GM19463 (cell line): ENCODE measurements around the gene DTWD2.
"Not testable (repeated sequence)": the region's sequence is repeated elsewhere in the genome, so short reads cannot be mapped to it uniquely, and the experiment has no call there.

Source experiments
- ATAC-seq: cut with Tn5 transposase; IDR thresholded peaks from one replicate; pipeline ENCODE4 v1.9.1; 2021; ENCODE audit warnings: mild to moderate bottlenecking, moderate library complexity; ENCODE audit not compliant: unreplicated experiment

The DTWD2 gene

DNA sequence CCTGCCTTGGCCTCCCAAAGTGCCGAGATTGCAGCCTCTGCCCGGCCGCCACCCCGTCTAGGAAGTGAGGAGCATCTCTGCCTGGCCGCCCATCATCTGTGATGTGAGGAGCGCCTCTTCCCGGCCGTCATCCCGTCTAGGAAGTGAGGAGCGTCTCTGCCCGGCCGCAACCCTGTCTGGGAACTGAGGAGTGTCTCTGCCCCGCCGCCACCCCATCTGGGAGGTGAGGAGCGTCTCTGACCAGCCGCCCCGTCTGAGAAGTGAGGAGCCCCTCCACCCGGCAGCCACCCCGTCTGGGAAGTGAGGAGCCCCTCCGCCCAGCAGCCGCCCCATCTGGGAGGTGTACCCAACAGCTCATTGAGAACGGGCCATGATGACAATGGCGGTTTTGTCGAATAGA, 10.5 kb upstream of the DTWD2 start:
- not testable (repeated sequence) for ATAC-seq

DNA sequence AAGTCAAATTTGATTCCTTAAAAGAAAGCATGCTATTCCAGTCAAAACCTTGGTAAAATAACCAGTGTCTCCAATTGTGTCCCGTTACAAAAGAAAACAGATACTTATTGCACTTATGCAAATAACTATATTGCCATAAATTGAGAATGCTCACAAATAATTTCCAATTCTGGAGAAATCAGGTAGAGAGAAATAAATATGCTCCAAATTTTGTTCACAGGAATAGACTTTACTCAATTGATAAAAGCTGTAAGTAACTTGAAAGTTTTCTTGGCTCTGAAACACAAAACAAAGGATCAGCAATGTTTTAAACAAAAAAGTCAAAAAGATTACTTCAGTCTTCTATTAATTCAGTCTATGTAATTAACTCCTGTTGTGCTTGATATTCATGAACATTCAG, 7.8 kb upstream of the DTWD2 start:
- no peak for ATAC-seq

DNA sequence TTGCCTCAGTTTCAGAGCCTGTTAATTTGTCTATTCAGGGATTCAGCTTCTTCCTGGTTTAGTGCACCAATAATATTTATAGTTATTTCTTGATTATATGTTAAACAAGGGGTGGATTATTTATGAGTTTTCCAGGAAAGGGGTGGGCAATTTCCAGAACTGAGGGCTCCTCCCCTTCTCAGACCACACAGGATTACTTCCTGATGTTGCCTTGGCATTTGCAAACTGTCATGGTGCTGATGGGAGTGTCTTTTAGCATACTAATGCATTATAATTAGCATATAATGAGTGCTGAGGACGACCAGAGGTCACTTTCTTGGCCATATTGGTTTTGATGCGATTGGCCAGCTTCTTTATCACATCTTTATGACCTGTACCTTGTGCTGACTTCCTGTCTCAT, 6.2 kb upstream of the DTWD2 start:
- no peak for ATAC-seq

DNA sequence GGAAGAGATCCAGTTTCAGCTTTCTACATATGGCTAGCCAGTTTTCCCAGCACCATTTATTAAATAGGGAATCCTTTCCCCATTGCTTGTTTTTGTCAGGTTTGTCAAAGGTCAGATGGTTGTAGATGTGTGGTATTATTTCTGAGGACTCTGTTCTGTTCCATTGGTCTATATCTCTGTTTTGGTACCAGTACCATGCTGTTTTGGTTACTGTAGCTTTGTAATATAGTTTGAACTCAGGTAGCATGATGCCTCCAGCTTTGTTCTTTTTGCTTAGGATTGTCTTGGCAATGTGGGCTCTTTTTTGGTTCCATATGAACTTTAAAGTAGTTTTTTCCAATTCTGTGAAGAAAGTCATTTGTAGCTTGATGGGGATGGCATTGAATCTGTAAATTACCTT, 4.8 kb upstream of the DTWD2 start:
- not testable (repeated sequence) for ATAC-seq

DNA sequence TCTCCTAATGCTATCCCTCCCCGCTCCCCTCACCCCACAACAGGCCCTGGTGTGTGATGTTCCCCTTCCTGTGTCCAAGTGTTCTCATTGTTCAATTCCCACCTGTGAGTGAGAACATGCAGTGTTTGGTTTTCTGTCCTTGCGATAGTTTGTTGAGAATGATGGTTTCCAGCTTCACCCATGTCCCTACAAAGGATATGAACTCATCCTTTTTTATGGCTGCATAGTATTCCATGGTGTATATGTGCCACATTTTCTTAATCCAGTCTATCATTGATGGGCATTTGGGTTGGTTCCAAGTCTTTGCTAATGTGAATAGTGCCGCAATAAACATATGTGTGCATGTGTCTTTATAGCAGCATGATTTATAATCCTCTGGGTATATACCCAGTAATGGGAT, 3.7 kb upstream of the DTWD2 start:
- ATAC-seq = not testable (repeated sequence)

DNA sequence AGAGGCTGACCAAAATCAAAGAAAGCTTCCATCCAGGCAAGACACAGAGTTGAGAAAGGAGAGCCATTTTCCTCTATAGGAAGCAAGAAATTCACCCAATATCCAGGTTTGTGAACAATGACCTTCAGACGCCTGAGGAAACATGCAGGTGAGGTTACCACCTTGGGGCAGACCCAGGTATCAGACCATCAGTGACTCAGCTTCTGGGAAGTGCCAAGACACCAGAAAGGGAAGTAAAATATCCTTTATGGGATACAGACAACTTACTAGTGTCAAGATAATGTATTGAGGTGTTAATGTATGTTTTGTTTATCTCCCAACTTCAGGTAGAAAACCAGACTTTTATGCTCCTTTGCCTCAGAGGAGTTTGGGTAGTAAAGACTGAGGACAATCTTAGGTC, 2.2 kb upstream of the DTWD2 start:
- no peak for ATAC-seq

DNA sequence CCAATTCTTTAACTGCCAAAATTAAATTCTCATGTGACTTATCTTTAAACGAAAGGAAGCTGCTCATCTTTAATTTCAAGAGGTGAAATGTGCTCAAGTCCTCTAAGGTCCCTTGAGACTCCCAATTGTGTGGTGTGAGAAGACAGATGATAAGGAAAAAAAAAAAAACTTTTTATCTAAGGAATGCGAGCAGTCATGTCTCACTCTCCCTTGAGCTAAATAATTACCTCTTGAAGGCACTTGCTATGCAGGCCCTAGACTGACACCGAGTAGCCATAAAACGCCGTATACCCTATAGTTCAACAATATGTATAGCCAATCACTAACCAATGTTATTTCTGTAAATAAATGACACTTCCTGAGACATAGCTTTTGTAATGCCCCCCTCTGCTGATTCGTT, 1.5 kb upstream of the DTWD2 start:
- ATAC-seq = no peak

DNA sequence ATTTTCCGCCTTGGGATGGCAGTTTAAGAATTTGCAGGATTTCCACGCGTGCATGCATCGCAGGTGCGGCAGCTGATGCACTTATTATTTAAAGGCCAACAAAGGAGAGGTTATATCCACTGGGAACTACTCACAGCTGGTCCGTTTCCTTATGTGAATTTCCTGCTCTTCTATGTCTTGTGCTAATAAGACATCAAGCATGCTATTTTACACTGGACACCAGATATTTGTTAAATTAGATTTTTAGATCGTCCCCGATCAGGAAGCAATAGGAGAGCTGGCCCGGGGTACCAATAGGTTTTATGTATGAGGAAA, 476 bp upstream of the DTWD2 start:
- ATAC-seq = no peak

DNA sequence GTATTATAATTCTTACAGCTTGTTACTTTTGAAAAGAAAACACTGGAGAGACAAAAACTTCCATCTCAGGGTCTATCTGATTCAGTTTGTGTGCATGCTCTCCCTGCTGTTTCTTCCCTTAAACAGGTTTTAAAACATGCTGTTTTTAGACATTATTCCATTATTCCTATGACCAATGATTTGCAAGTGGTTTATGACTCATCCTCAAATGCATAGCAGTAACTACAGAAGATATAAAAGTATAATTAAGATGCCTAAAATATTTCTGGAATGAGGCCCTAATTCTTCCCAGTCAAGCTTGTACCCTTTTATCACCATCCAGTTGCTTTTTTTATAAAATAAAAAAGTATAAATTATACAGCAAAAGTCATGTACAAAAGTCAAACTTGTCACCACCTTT, 3.7 kb downstream of the DTWD2 start:
- no peak for ATAC-seq

DNA sequence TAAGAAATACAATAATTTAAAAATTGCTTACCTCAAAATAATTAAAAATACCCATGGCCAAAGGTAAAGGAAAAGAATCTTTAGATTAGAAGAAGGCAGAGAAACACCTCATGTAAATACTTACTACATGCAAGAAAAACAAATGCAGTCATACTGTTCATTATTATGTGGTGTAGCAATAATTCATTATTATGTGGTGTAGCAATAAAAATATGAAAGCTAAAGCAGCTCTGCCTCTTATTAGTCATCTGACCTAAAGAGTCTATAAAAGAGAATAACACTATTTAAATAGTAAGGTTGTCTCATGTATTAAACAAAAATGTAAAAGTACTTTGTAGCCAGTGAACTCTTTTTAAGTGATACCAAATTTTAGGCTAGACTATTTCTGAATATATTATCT, 6.6 kb downstream of the DTWD2 start:
- ATAC-seq = no peak

DNA sequence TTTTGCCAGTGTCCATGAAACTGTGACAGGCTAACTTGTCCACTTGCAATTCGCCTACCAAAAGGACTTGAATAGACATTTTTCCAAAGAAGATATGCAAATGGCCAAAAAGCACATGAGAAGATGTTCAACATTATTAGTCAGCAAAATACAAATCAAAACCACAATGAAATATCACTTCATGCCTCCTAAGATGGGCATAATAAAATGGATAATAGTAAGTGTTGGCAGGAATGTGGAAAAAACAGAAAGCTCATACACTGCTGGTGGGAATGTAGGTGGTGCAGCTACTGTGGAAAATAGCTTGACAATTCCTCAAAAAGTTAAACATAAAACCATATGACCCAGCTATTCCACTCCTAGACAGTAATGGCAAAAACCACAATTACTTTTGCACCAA, 7.9 kb downstream of the DTWD2 start:
- no peak for ATAC-seq

DNA sequence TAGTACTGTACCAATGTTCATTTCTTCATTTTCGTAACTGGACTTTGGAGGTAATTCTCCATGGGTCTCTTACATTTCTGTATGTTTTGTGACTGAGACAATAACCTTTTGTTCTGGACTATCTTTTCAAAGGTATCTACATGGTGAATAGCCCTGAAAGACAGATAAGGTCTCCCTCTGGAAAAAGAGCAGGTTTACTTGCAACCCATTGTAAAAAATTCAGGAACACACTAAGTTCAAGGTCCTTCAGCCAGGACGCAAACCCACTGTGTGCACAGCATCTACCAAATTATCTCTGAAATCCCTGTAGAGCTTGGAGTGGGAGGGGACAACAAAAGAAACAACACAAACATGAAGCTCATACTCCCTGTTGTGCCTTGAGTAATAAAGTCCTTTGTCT, 8.3 kb downstream of the DTWD2 start:
- ATAC-seq = no peak

DNA sequence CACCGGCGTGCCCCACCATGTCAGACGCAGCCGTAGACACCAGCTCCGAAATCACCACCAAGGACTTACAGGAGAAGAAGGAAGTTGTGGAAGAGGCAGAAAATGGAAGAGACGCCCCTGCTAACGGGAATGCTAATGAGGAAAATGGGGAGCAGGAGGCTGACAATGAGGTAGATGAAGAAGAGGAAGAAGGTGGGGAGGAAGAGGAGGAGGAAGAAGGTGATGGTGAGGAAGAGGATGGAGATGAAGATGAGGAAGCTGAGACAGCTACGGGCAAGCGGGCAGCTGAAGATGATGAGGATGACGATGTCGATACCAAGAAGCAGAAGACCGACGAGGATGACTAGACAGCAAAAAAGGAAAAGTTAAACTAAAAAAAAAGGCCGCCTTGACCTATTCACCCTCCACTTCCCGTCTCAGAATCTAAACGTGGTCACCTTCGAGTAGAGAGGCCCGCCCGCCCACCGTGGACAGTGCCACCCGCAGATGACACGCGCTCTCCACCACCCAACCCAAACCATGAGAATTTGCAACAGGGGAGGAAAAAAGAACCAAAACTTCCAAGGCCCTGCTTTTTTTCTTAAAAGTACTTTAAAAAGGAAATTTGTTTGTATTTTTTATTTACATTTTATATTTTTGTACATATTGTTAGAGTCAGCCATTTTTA, 14.4 kb downstream of the DTWD2 start:
- not testable (repeated sequence) for ATAC-seq

DNA sequence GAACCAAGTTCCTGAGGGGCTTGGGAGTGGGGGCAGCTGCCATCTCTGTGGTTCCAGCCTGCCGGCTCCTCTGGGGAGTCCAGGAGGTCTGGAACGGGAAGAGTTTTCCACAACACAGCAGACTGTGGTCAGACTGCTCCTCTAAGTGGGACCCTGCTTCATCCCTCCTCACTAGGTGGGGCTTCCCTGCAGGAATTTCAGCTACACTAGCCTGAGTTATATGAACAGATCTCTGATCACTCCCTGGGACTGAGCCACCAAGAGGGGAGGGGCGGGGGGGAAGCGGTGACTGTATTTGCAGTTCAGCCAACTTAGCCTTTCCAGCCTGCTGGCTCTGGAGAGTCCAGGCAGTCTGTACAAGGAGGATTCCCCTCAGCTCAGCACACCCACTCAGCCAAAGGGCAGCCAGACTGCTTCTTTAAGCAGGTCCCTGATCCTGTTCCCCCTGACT, 19.4 kb downstream of the DTWD2 start:
- ATAC-seq = no peak

DNA sequence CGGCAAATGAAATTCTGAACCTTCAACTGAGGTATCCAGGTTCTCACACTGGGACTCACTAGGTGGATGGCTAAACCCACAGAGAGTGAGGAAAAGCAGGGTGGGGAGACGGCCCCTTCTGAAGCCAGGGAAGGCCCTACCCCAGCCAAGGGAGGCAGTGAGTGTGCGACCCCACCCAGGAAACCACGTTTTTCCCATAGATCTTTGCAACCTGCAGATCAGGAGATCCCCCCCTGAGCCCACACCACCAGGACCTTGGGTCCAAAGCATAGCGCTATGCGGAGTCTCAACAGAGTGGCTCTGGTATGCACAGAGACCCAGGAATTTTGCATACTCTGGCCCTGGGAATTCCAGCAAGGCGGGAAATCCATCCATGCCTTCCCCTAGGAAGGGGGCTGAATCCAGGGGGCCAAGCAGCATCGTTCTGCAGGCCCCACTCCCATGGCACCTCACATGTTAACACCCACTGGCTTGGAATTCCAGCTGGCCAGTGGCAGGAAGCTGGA, 19.9 kb downstream of the DTWD2 start:
- no peak for ATAC-seq

DNA sequence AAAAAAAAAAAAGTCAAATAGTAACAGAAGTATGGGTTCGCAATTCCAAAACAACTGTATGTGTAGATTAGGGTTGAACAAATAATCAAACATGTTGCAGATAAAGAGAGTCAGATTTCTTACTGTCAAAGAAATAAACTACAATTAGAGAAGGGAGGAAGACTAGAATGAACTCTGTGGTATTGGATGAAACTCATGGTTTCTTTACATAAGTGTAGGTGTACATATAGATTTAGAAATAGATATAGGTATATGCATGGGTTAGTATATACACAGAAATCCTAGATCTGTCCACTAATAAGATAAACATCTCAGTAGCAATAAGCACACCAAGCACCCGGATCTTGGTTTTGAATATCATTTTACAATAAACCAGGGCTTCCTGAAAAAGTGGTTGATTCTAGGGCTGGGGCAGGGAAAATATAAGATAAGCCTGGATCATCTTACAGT, 21.3 kb downstream of the DTWD2 start:
- no peak for ATAC-seq

DNA sequence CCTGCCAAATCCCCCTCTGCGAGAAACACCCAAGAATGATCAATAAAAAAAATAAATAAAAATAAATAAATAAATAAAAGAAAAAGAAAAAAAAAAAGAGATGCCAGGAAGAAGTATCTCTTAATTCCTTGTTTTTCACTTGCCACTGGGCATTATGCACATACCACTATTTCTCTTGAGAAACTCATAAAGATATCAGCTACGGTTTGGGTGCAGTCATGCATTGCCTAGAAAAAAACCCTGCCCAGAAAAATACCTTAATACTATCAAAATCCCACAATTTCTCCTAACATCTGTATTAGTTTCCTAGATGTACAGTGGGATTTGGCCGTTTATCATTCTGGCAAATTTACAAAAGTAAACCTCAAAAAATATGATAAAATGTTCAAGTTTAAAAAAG, 22.5 kb downstream of the DTWD2 start:
- no peak for ATAC-seq

DNA sequence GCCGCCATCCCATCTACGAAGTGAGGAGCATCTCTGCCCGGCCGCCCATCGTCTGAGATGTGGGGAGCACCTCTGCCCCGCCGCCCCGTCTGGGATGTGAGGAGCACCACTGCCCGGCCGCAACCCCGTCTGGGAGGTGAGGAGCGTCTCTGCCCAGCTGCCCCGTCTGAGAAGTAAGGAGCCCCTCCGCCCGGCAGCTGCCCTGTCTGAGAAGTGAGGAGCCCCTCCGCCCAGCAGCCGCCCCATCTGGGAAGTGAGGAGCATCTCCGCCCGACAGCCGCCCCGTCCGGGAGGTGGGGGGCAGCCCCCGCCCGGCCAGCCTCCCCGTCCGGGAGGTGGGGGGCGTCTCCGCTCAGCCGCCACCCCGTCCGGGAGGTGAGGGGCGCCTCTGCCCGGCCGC, 23.4 kb downstream of the DTWD2 start:
- not testable (repeated sequence) for ATAC-seq

DNA sequence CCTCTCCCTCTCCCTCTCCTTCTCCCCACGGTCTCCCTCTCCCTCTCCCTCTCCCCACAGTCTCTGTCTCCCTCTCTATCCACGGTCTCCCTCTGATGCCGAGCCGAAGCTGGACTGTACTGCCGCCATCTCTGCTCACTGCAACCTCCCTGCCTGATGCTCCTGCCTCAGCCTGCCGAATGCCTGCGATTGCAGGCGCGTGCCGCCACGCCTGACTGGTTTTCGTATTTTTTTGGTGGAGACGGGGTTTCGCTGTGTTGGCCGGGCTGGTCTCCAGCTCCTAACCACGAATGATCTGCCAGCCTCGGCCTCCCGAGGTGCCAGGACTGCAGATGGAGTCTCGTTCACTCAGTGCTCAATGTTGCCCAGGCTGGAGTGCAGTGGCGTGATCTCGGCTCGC, 24.0 kb downstream of the DTWD2 start:
- ATAC-seq = not testable (repeated sequence)

DNA sequence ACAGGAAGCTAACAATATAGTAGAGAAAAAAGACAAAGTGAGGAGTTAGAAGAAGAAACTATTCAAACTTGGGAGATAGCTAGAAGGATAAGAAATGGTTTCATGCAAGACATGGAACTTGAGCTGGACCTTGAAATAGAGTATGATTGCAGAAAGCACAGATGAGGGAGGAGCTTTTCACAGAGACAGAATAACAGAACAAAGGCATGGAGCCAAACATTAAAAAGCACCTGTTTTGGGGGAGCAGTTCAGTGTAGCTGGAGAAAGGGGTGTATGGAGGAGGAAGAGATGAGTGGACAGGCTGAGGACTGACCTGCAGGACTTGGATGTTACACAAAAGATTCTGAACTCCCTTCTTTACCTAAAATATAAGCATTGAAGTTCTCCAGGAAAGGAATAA, 25.2 kb downstream of the DTWD2 start:
- no peak for ATAC-seq

DNA sequence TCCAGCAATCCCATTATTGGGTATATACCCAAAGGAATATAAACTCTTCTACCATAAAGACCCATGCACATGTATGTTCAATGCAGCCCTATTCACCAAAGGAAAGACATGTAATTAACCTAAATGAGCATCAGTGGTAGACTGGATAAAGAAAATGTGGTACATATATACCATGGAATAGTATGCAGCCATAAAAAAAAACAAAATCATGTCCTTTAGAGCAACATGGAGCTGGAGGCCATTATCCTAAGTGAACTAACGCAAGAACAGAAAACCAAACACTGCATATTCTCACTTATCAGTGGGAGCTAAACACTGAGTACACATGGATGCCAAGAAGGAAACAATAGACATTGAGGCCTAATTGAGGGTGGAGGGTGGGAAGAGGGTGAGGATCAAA, 27.8 kb downstream of the DTWD2 start:
- no peak for ATAC-seq

DNA sequence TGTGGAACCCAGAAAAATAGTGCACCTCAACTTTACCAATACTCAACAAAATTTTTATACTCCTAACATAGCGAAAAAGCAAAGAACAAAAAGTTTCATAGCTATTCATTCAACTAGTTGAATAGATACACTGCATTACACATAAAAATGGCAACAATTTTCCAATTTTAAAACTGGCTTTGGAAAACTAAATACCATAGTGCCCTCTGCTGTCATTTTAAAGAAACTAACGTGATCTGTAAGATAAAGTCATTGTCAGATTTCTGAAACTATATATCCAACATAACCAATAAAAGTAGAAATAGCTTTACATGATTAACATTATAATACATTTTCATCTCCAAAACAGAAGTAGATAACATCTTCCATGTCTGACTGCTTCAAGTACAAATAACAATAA, 31.6 kb downstream of the DTWD2 start:
- ATAC-seq = no peak

DNA sequence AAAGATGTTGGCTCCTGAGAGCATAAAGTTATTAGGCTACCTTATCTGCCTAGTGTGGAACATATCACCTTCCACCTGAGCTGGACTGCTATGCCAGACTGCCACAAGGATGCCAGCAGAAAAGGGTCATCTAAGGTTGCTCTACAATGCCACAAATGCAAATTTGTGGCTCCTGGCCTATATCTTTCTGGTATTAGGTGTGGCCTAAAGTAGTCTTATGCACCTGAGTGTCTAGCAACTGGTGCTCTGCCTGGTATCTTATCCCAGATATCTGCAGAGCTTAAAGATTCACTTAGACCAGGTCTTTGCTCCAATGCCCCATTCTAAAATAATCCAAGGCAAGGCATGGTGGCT, 34.7 kb downstream of the DTWD2 start:
- ATAC-seq = no peak
